Measurements from ENCODE around the gene NEDD8.

NEDD8 gene

GRCh38 chr14:24262821-24263733 is 30.9 kb upstream of the NEDD8 start, which contains the start of gene TGM1:
Gene TGM1 (minus strand): TSS chr14:24263177. CDS start chr14:24262352, 825 bp downstream.
- no peak for DNase-seq

- DNase-seq: no peak
Measured at GRCh38 chr14:24261969-24262327, 29.8 kb upstream of the NEDD8 start.

- DNase-seq: no peak
Measured at GRCh38 chr14:24261256-24261968, 29.2 kb upstream of the NEDD8 start.

GRCh38 chr14:24260780-24261157 is 28.6 kb upstream of the NEDD8 start:
- no peak for DNase-seq

- no peak for DNase-seq
Measured at GRCh38 chr14:24260026-24260779, 28.0 kb upstream of the NEDD8 start.

DNA sequence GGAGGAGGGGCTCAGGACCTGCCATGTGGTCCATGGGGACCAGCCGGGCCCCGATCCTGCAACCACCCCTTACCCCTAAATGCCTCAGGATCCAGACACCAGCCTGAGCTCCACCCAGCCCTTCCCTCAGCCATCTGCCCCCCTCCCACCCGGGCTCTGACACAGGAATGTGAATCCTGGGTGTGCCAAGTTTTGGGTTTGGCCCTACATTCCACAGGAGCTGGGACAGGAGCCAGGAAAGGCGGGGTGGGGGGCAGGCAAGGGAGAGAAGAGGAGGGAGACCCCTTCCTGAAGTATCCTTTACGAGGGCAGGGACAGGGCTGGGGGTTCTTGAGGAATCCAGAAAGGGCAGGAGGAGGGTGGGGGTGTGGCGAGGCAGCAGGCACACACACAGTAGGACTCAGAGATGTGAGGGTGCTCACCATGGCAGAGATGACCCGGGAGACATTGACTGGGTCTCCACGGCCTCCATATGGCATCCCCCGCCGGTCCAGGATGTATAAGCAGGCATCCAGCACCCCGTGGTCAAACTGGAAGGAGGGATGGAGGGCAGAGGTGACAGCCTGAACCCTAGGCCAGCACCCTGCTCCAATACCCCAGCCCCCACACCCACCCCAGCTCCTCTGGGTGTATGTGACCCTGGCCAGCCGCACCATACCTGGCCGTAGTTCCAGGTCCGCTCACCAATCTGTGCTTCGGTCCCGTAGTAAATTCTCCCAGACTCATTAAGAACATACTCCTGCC is 27.3 kb upstream of the NEDD8 start:
- no peak for DNase-seq

GRCh38 chr14:24258548-24259265 is 26.5 kb upstream of the NEDD8 start:
- no peak for DNase-seq

DNA sequence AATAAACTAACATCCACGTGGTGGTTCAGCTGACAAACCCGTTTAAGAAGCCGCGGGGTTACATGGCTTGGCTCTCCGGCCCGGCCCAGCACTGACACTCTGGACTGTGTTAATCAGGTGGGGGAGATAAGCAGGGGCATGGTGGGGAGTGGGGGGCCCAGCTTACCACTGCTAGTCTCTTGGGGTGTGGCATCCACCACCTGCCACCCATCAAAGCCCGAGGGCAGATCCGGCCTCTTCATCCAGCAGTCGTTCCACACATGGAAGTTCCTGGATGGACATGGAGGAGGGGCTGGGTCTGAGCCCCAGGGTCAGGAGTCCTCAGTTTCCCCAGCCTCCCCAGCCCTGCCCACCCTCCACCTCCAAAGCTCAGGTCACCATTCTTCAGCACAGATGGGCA is 26.0 kb upstream of the NEDD8 start:
- DNase-seq: no peak

- no peak for DNase-seq
Measured at GRCh38 chr14:24256960-24257359, 24.8 kb upstream of the NEDD8 start.

DNA sequence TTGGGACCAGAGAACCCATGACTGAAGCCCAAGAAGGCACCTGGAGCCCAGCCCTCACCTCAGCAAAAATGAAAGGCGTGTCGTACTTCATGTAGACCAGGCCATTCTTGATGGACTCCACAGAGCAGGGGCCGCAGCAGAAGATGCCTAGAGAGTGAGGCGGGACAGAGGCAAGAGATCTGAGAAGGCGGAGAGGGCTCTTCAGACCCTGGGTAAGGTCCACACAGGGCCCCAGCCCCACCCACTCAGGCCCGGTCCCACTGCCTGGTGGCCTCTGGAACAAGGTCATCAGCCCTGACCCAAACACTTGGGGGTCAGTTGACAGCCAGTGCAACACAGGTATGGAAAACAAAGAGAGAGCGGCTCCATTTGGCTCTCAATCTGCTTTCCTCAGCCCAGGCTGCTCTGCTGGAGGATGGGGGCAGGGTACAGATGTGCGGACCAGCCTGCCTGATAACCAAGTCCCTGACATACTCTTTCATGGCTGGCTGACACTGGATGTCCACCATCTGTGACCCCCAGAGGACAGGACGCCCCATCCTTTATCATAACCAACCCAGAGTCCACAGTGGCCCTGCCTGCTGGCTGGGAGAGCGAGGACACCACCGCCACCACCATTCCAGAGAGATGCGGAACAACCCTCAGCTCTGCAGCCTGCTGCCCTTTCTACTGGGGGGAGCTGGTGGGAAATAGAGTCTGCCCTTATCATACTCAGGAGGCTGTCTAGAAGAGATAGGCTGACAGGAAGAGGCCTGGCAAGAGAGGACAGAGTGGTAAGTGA is 24.0 kb upstream of the NEDD8 start:
- no peak for DNase-seq

GRCh38 chr14:24255438-24255837 is 23.3 kb upstream of the NEDD8 start:
- no peak for DNase-seq

- DNase-seq: no peak
Measured at GRCh38 chr14:24254630-24255392, 22.6 kb upstream of the NEDD8 start.

DNA sequence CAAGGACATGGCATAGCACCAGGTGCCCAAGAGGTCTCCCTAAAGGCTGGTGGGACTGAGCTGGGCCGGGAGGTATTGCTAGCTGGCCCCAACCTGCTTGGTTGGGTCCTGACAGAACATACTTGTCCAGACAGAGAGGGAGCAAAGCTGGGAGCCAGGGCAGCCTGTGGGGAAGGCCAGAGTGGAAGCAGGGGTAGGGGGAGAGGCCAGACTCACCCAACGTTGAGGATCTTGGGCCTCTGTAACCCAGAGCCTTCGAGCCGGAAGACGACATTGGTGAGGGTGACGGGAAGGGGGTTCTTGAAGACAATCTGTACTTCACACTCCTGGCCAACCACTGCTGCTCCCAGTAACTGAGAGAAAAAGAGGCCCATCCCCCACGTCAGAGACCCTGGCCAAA is 21.8 kb upstream of the NEDD8 start:
- no peak for DNase-seq

DNA sequence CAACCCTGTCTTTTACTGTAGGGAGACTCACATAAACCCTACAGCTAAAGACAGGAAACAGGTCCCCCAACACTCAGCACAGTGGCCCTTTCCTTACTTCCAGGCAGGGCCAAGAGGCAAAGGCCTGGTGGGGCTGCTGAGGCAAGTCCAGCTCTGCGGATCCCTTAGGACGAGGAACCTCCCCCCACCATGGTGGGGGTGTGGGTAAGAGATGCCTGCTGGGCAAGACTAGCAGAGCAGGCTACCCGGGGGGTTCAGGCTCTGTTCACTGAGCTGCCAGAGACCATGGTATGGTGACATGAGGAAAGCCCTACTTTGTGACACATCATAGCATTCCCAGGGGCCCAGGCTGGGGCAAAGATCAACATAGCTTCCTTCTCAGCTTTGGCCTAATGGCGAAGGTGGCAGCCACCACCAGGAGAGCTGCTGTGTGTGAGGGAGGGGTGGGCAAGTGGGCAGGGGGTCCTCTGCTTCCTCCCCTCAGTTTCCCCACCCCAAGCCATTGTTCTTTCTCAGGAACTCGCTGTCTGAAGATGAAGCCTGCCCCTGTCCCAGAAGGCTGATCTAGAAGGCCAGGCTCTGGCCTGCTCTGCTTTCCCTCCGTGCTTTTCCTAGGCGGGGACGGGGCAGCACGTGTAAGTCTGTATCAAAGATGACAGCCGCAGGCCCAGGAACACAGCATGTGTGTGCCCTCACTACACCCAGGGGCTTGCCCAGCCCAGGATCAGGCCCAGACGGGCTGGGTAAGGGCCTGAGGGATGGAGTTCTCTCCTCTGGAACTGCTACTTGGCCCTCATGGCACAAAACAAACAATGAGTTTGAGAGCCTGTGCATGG is 20.3 kb upstream of the NEDD8 start:
- DNase-seq: no peak

DNA sequence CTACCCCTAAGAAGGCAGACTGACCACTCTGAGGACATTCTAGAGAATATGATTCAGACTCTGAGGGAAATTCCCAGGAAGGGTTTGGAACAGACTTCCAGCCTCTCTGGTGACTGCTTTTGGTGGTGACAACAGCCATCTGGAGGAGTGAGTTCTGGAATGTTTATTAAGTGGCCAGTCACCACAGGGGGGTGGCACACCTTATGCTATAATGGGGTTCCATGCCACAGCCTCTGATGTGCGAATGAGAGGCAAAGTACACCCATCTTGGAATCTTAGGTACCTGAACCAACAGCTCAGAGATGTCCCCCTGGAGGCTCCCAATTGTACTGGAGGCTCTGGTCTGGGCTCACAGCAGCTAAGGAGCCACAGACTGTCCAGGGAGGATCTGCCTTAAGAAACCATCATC is 19.7 kb upstream of the NEDD8 start:
- DNase-seq: peak; percentile 49

DNA sequence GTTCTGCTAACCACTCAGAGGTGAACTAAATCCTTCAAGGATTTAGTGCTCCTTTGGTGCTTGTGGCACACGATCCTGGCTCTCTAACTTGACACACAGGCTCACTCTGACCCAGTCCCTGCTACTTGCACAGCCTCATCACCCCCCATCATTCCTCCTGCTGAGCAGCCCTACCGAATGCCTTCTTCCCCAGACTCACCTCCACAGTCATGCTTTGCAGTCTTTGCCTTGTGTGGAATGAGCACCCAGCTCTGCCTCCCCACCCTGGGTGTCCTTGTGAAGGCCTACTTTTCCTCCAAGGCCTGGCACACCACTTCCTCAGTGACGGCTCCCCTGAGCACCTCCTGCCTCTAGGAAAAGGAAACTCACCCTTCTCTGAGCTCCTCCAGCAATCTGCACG is 18.2 kb upstream of the NEDD8 start:
- no peak for DNase-seq

DNA sequence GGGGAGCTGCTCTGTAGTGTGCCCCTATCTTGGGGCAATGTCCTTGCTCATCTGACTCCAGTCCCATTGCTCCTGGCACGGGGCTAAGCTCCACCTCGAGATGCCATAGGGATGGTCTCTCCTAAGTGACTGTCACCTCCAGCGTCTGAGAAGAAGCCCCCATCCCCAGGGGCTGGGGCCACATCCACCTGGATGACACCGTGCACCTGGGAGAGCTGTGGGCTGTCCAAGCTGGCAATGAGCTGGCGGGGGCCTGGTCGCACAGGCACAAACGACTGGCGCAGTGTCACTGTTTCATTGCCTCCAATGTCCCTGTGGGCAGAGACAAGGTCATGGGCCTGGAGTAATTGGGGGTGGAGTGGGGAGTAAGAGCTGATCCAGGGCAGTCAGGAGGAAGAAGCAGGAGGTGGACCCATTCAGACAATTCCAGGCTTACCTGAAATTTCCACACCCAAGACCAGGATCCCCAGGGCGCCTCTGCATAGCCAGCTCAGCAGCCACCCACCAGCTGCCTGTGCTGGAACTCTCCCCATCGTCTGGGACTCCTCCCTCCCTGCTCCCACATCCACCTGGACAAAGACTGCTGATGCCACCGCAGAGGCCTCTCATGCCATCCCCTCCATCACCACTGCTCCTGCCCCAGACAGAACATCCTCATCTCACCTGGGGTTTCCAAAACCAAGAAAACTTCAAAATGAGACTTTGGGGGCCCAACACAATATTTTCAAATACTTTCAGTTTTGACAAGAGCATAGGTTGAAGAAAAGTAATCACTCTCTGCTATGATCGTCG is 17.3 kb upstream of the NEDD8 start:
- no peak for DNase-seq

DNA sequence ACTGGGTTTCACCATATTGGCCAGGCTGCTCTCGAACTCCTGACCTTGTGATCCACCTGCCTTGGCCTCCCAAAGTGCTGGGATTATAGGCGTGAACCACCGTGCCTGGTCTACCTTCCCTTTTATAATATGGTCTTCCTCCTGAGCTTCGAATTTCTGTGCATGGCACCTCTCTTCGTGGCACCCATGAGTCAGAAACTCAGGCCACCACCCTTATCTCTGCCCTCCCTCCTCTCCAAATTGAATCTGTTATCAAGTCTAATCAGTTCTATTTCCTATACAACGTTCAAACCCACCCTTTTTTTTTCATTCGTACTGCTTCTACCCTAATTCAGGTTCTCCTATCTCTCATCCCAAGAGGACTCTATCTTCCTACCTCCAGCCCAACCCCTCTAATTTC is 15.3 kb upstream of the NEDD8 start:
- no peak for DNase-seq

DNA sequence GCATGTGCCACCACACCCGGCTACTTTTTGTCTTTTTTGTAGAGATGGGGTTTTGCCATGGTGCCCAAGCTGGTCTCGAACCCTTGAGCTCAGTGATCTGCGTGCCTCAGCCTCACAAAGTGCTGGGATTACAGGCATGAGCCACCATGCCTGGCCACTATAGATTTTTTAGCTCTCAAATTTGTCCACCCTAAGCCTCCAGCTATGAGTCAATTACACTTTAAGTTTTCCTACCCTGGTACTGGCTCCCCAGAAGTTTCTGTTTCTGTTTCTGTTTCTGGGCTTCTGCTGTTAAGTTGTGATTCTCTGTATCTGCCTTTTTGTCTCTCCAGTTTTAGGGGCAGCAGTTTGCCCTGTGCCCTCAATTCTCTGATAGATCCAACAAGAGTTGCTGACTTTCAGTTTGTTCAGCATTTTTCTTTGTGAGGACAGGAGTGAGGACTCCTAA is 14.6 kb upstream of the NEDD8 start:
- DNase-seq: no peak
